GM12891 (cell line): ENCODE measurements around the gene MSI1.
"Not testable (repeated sequence)": the region's sequence is repeated elsewhere in the genome, so short reads cannot be mapped to it uniquely, and the experiment has no call there.

Experiments
- DNase-seq: peaks from one replicate; pipeline ENCODE4 v3.0.0; 2011; ENCODE audit warnings: low spot score; ENCODE audit not compliant: insufficient read length
- FAIRE-seq: peaks from 2 replicates; lab custom pipeline; 2011; peaks lifted over from hg19 to GRCh38; lab: Jason Lieb, UNC
- PAX5 ChIP-seq: IDR thresholded peaks from 2 replicates; pipeline ENCODE4 v1.6.1; 2011; ENCODE audit warnings: low read length, moderate library complexity, mild to moderate bottlenecking; ENCODE audit not compliant: insufficient read depth, severe bottlenecking
- POLR2A ChIP-seq: IDR thresholded peaks from 2 replicates; pipeline ENCODE4 v1.6.1; 2011; ENCODE audit warnings: low read depth, low read length, control low read depth
- POLR2AphosphoS5 ChIP-seq: IDR thresholded peaks from 2 replicates; pipeline ENCODE4 v1.6.1; 2011; ENCODE audit warnings: low read depth, low read length, control low read depth
- POU2F2 ChIP-seq: IDR thresholded peaks from 2 replicates; pipeline ENCODE4 v1.6.1; 2011; ENCODE audit warnings: low read depth, mild to moderate bottlenecking, control low read depth, low read length, moderate library complexity
- SPI1 ChIP-seq: IDR thresholded peaks from 2 replicates; pipeline ENCODE4 v1.6.1; 2011; ENCODE audit warnings: low read depth, low read length, control low read depth
- TAF1 ChIP-seq: IDR thresholded peaks from 2 replicates; pipeline ENCODE4 v1.6.1; 2011; ENCODE audit warnings: low read depth, low read length, control low read depth

MSI1 gene

DNA sequence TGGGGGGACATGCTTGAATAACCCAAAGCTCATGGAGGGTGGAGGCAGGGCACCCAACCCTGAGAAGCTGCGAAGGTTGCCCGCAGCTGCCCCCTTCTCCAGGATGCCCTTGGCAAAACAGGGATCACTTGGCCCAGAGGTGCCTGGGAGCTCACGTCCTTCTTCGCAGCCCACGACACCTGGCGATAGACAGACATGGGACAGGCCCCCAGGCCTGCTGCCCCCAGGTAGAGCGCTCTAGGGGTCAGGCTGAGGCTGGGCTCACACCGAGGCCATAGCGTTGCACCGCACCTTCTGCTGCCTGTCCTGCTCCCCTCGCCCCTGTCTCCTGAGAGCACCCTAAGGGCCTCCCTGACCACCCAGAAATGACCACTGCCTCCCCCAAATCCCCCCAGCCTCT lies 21.2 kb downstream of the MSI1 start:
- TF ChIP-seq POU2F2 (no peak), SPI1 (no peak), POLR2A (no peak)
- DNase-seq (no peak), FAIRE-seq (no peak)

- no peak for FAIRE-seq
- TF ChIP-seq POU2F2 (no peak), TAF1 (no peak), POLR2A (no peak), POLR2AphosphoS5 (no peak), SPI1 (no peak), PAX5 (no peak)
- no peak for DNase-seq
Measured at GRCh38 chr12:120346681-120347080, 22.3 kb downstream of the MSI1 start.

GRCh38 chr12:120346031-120346430 lies 22.9 kb downstream of the MSI1 start:
- DNase-seq: no peak
- FAIRE-seq: no peak
- no peak for TF ChIP-seq POLR2A
- TF ChIP-seq POLR2AphosphoS5: no peak
- no peak for TF ChIP-seq TAF1
- TF ChIP-seq SPI1: no peak
- TF ChIP-seq POU2F2: no peak

GRCh38 chr12:120343692-120344091 lies 25.3 kb downstream of the MSI1 start:
- FAIRE-seq (no peak), DNase-seq (no peak)
- TF ChIP-seq POU2F2 (no peak), TAF1 (no peak), SPI1 (no peak), POLR2AphosphoS5 (no peak), PAX5 (no peak), POLR2A (no peak)

- TF ChIP-seq POLR2A (no peak), POLR2AphosphoS5 (no peak), SPI1 (no peak), PAX5 (no peak), POU2F2 (no peak), TAF1 (no peak)
- FAIRE-seq: no peak
Measured at GRCh38 chr12:120343039-120343537, 25.9 kb downstream of the MSI1 start.

GRCh38 chr12:120342175-120343038 lies 26.6 kb downstream of the MSI1 start:
- FAIRE-seq: no peak

More at GRCh38 chr12:120343039-120343537, 25.9 kb downstream of the MSI1 start:
- no peak for DNase-seq

GRCh38 chr12:120339256-120339655 lies 29.7 kb downstream of the MSI1 start:
- no peak for TF ChIP-seq POLR2AphosphoS5
- no peak for TF ChIP-seq POLR2A
- no peak for TF ChIP-seq POU2F2
- no peak for TF ChIP-seq PAX5
- TF ChIP-seq TAF1: no peak
- TF ChIP-seq SPI1: no peak
- FAIRE-seq (no peak), DNase-seq (no peak)

More at GRCh38 chr12:120342175-120343038, 26.6 kb downstream of the MSI1 start:
- TF ChIP-seq SPI1 (no peak), POLR2A (no peak), POLR2AphosphoS5 (no peak), POU2F2 (no peak)
- DNase-seq: no peak

DNA sequence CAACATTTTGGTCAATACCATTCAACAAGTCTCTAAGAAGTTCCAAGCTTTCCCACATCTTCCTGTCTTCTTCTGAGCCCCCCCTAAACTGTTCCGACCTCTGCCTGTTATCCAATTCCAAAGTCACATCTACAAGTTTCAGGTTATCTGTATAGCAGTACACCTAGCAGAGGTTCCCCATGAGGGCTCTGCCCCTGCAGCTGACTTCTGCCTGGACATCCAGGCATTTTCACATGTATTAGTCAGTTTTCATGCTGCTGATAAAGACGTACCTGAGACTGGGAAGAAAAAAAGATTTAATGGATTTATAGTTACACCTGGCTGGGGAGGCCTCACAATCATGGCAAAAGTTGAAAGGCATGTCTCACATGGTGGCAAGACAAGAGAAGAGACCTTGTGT lies 31.2 kb downstream of the MSI1 start:
- FAIRE-seq (no peak), DNase-seq (no peak)
- TF ChIP-seq POLR2AphosphoS5 (no peak), SPI1 (no peak)

- not testable (repeated sequence) for DNase-seq, FAIRE-seq
Measured at GRCh38 chr12:120336392-120336791, 32.6 kb downstream of the MSI1 start.

GRCh38 chr12:120335447-120335846 lies 33.5 kb downstream of the MSI1 start:
- peak; percentile 26 for FAIRE-seq
- DNase-seq: not testable (repeated sequence)

DNA sequence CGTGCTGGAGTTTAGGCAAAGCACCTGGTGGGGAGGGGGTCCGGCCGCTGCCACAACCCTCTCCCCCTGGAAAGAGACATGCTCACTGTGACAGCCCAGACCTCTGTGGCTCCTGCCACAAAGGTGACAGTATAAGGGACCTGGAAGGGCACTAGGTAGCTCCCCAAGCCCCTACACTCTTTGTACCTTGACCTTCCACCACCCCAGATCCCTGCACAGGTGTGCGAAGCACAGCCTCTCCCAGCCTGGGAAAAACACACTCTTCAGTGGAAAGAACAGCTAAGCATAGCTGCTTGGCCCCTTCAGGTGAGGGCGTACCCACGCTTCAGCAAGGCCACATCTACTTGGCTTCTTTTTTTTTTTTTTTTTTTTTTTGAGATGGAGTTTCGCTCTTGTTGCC lies 36.4 kb downstream of the MSI1 start:
- DNase-seq: no peak
- FAIRE-seq: no peak
- TF ChIP-seq POLR2AphosphoS5 (no peak), TAF1 (no peak), POLR2A (no peak), PAX5 (no peak), POU2F2 (no peak), SPI1 (no peak)
